GM19468 (cell line): ENCODE measurements around the gene KRTAP10-10.
"Not testable (repeated sequence)": the region's sequence is repeated elsewhere in the genome, so short reads cannot be mapped to it uniquely, and the experiment has no call there.

Experiments
- ATAC-seq: cut with Tn5 transposase; IDR thresholded peaks from one replicate; pipeline ENCODE4 v1.9.1; 2021; ENCODE audit warnings: mild to moderate bottlenecking, moderate library complexity, moderate number of reproducible peaks; ENCODE audit not compliant: unreplicated experiment; ENCODE audit errors: extremely low read depth

The KRTAP10-10 gene

DNA sequence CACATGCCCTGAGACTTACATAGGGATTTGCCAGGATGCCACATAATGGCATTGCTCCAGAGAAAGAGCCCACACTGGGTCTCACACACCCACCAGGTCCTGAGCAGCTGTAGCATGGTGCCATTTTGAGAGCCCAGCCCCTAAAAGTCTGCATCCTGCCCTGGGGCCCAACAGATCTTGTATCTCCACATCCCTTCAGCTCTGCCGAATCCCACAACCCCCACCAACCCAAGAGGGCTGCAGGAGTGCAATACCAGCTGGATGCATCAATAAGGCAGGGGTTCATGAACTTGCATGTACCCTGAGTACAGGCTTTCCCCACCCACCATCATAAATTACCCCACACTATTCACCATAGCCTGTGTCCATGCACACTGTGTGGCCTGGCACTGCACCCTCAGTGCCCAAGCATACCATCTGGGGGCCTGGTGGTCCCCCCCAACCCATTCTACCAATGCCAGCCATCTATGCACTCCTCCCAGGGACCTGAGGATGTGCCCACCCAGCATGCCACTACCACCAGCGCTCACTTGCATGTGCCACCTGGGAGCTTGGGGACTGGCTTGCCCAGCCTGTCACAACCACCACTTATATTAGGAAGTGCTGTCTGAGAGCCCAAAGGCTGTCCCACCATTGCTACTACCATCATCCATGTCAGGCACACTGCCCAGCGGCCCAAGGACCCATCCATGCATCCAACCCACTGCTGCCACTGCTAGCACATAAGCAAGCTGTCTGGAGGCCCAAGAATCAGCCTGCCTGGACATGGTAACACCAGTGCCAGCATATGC, 33.7 kb downstream of the KRTAP10-10 start:
- ATAC-seq: no peak

DNA sequence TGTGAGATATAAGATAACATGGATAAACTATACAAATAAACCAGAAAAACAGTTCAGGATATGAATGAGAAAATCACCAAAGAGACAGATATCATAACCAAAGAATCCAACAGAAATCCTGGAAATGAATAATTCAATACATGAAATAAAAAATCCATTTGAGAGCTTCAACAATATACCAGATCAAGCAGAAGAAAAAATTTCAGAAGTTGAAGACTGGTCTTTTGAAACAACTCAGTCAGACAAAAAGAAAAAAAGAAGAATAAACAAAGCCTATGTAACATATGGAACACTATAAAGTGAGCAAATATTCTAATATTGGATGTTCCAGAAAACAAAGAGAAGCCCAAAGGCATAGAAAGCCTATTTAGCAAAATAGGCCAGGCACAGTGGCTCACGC, 34.8 kb downstream of the KRTAP10-10 start:
- no peak for ATAC-seq

DNA sequence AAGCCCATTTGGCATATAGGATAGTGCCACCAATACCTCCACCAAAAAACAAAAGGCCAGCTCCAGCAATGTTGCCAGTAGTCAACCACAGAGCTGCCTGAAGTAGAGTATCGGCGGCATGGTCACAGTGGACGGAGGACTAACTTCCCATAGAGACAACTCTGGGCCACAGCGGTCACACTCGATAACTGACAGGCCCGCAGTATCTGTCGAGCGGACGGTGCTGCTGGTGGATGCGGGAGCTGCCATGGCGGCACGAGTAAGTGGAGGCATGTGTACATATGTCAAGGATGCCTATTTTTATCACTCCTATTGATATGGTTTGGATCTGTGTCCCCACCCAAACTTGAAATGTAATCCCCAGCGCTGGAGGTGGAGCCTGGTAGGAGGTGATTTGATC, 40.7 kb downstream of the KRTAP10-10 start:
- no peak for ATAC-seq

DNA sequence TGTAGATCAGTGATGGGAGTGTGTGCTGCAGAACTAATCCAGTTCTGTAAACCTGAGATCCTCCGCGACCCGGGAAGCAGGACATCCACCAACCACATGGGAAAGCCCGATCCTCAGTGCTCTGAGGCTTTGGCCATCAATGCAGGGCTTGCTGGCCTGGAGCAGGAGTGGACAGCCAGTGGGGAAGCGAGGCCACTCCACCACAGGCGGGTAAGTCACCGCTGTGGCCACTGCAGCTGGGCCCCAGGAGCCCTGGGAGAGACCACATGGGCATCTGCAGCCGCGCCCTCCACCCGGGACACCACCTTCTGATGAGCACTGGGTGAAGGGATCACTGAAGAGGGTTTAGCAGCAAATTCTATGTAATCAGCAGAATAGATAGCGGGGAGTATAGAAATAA, 44.0 kb downstream of the KRTAP10-10 start:
- no peak for ATAC-seq

DNA sequence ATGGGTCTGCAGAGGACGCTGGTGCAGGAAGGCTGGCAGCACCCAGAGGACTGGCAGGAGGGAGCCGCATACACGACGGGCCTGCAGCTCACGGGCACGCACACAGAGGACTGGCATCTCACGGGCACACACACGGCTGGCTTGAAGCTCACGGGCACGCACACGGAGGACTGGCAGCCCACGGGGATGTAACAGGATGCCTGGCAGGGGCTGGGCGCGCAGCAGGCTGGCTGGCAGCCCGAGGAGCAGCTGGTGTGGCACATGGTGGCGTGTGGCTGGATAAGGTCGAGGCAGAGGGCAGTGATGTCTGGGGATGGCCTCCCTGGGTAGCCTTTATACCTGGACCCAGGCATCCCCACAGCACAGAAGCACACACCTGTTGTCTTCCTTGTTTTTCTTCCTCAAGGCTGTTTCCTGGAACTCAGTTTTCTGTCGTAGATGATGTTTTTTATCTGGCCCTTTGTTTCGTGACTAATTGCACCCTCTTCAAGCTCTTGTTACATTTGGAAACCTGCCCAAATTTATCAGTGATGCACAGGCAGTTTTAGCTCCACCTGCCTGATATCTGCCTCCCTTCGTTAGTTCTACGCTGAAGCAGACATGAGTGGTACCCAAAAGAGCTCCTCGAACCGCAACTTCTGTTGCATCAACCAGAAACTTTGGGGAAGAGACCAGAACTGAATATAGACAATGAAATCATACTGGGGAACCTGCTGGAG, 44.9 kb downstream of the KRTAP10-10 start, which contains the start of gene KRTAP12-1:
Gene KRTAP12-1 (minus strand): TSS at position 303 of the 719 bp plus-strand sequence. CDS start 40 bp downstream, at position 263.
- no peak for ATAC-seq

DNA sequence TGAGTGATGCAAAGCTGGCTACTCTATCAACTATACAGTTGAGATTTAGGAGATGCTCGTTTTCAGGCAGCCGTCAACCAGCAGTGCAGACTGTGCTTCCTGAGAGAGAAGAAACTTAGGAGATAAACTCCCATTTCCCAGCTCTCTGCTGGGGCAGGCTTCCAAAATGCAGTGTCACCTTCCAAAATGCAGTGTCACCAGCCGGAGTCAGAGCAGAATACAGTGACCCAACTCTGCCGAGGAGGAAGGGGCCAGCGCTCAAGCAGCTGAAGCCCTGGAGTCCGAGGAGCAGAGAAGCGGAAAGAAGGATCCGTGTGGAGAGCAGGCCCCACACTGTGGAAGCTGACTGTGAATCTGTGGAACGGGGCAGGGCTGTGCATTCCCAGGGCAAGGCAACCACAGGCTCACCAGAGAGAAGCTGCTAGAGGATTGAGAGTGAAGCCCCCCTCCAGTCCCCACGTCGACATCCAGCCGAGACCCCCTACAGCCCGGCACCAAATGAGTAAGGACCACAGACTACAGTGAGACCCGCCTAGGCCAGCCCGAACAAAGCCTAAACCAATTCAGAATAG, 45.5 kb downstream of the KRTAP10-10 start:
- no peak for ATAC-seq

DNA sequence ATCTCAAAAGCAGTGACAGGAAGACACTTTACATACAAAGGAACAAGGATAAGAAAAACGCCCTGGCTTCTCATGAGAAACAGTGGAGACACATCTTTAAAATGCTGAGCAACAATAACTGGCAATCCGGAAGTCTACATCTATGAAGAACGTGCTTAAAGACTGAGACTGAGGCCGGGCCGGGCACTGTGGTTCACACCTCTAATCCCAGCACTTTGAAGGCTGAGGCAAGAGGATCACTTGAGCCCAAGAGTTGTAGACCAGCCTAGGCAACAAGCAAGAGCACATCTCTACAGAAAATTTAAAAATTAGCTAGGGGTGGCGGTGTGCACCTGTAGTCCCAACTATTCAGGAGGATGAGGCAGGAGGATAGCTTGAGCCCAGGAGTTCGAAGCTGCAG, 46.9 kb downstream of the KRTAP10-10 start:
- ATAC-seq: no peak

DNA sequence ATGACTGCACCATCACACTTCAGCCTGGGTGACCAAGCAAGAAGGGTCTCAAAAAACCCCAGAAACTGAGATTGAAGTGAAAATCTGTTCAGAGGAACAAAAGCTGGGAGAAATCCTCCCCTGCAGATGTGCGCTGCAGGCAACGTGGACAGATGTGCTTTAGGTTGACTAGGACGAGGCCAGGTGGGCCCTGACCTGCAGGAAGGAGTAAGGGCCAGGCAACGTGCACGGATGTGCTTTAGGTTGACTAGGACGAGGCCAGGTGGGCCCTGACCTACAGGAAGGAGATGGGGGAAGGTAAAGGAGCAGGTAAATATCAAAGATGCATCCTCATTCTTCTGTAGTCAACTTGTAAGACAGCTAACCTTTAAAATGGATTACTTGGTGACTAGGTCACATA, 47.3 kb downstream of the KRTAP10-10 start:
- ATAC-seq: no peak

DNA sequence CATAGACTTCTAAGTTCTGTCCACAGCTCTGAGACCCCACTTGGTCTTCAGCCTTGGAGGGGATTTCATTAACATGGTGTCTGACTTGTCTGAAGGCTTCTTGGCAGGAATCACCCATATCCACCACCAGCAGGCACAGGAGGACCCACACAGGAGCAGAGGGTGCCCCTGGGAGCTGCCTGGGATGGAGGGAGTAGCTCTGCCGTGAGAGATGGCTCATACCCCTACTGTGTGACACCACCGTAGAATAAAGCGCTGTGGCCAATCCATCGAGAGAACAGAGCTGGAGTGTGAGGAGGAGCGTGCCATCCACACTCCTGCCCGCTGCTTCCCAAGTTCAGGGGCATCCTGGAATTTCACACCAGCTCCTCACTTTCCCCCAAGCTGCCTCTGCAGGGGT, 47.9 kb downstream of the KRTAP10-10 start:
- ATAC-seq: not testable (repeated sequence)

DNA sequence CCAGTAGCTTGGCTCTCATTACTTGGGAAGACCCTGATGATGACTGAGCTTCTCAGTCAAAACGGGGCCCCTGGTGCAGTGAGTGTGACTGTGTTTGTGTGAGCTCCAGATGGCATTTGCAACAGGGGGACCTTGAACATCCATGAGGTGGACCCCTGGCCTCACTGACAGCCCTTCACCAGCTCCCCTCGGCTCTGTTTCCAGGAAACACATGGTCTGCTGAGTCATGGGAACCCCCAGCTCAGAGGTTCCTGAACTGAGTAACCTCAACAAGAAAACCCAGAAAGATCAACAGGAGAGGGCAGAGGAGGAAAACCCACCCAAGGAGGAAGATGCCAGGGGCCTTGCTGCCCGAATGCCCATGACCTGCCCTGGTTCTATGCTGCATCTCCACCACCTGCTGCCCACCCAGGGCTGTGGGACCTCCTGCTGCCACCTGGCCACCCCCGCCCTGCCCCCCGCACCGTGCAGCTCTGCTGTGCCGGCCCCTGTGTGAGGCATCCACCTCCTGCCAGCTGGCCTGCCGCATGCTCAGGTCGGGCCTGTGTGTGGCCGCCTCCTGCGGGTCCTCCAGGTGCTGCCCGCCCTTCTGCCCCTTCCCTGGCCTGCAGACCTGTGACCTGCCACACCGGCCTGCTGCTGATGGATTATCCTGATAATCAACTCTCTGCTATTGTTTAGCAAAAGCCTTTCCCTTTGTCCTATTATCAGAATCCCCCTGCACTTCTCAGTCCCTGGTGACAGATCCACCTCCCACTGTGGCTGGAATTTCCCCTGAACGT, 49.0 kb downstream of the KRTAP10-10 start:
- ATAC-seq: no peak

DNA sequence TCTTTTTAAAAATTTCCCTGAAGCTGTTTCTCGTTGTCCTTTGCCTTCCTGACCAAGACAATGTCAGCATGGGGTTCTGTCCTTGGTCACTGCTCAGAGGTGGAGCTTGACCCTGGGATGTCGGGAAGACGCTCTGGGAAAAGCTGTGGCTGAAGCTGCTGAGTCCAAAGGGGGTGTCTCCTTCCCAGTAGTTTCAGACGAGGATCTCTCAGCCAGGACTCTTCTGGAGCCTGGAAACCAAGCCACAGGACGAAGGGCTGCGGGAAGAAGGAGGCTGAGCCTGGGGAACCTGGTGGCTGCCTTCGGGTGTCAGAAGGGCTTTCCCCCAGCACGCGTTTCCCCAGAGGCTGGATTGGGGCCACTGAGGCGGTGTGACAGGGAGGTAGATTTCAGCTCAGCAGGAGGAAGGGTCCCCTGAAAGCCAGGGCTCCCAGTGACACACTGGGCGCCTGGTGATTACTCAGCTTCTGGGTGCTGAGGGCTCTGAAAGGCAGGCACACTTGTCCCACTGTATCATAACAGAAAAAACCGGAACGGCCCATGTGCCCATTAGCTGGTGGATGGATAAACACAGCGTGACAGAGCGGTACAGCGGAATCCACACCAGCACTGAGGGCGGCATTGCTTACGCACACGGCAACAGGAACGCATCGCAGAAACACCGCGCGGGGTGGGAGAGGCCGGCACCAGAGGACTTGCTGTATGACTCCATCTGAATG, 49.8 kb downstream of the KRTAP10-10 start:
- no peak for ATAC-seq

DNA sequence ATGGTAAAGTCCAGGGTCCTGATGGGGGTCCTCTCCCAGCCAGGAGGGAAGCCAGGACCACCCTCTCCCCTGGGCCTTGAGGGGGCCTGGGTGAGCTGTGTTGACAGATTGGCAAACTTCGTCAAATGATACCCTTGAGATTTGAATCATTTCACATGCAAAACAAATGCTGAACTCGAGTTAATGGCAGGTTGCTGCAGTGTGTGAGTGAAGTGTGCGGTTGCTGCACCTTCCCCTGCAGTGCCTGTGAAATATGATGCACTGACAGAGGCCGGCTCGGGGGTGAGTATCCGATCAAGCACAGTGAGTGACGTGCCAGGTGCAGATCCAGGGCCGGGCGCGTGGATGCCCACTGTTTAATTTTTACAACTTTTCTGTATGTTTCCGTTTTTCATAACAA, 50.5 kb downstream of the KRTAP10-10 start:
- no peak for ATAC-seq
